Measurements from ENCODE around the gene P2RY6.

GRCh38 chr11:73266646-73267020 is 5.5 kb upstream of the P2RY6 start:
- no peak for TF ChIP-seq CTCF (IDR thresholded peaks at IDR 0.05)
- no peak for TF ChIP-seq POLR2AphosphoS5 (IDR thresholded peaks at IDR 0.05)

Data from stomach (tissue), 4 donors.